NCI-H1105 (cell line): ENCODE results near the gene TMEM123.
A peak's percentile ranks its signal among the peaks of the same experiment; 100 is the strongest.

ENCODE experiments used
- DNase-seq: peaks from one replicate; lab custom pipeline; 2025; lab: John Stamatoyannopoulos, UW

The TMEM123 gene

DNA sequence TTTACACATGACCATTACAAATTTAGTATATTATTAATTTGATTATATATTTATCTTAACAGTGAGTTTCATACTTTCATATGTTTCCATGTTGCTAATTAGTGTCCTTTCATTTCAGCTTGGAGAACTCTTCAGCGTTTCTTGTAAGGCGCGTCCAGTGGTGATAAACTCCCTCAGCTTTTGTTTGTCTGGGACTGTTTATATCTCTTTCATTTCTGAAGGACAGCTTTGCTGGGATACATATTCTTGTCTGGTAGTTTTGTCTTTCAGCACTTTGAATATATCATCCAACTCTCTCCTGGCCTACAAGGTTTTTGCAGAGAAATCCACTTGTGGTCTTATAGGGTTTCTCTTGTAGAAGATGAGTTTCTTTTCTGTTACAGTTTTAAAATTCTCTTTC, 93.2 kb downstream of the TMEM123 start:
- DNase-seq, result no peak

DNA sequence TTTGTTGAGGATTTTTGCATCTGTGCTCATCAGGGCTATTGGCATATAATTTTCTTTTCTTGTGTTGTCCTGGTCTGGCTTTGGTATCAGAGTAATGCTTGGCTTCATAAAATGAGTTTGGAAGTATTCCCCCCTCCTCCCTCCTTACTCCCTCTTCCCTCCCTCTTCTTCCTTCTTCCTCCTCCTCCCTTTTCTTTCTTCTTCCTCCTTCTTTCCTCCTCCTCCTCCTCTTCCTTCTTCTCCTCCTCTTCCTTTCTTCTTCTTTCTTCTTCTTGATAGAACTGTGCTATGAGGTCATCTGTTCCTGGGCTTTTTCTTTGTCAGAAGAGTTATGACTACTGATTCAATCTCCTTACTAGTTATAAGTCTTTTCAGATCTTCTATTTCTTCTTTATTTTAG, 95.4 kb downstream of the TMEM123 start:
- DNase-seq, result no peak

DNA sequence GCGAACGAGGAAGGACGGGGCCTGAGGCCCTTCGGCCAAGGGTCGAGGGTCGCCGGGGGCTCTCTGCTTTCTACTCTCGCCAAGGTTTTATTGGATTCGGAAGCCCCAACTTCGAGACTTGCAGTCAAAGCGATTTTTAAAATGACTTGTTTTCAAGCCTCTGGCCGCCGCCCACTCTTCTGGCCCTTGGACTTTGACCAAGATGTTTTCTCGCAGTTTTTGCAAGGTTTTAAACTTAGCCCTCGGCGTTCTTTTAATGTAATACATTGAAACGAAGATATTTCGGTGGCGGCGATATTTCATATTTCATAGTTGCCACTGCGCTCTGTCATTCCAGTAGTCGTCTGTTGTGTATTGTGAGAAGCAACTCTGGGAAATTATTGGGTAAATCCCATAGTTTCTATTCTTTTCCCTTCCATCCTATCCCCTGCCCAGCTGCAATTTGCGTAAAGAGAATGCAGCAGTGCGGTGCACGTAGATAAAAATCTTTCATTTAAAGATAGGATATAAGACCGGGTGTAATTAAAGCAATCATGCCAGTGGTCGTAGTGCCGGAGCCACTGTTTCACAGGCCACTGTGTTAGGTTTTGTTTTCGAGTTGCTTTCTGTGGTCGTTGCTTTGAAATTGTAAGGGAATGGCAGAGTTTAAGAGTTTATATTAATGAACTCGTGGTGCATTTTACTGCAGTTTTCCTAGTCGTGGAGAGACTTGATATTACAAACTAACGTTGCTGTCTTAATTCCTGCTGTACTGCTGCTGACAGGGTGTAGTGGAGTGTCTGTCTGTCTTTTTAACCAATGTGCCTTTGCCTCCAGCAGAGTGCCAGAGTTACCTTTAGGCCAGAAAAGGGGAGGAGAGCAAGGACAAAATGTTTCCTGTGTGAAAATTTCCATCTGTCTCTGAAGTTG, 104.8 kb downstream of the TMEM123 start:
- DNase-seq, result no peak

DNA sequence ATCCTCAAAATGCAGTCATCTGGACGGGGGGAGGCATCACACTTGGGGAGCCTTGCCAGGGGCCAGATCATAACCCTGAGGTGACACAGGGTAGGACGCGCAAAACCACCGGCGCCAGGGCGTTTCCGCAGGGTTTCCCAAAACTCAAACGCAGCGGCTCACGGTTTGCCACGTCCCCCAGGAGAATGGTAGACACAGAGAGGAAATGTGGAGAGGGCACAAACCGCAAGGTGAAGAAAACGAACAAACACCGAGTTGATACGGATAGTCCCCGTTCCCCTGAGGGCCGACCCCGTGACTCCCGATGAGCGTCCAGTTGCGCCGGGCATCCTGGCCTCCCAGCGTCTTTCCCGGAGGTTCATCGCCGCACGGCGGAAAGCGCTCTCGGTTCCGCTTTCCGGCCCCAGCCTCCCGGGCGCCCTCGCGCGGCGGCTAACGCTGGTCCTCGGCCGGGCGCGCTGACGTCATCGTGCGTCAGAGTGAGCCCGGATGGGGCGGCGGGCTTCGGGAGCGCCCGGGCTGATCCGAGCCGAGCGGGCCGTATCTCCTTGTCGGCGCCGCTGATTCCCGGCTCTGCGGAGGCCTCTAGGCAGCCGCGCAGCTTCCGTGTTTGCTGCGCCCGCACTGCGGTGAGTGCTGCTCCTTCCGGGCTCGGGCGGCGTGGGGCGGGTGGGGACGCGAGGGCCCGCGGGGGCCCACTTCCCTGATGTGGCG, 105.7 kb downstream of the TMEM123 start, which contains the start of gene BIRC2:
BIRC2 (plus strand) TSS at position 467 of the 714 bp plus-strand sequence. CDS start 2,641 bp downstream, outside the sequence.
- peak; percentile 93 for DNase-seq

DNA sequence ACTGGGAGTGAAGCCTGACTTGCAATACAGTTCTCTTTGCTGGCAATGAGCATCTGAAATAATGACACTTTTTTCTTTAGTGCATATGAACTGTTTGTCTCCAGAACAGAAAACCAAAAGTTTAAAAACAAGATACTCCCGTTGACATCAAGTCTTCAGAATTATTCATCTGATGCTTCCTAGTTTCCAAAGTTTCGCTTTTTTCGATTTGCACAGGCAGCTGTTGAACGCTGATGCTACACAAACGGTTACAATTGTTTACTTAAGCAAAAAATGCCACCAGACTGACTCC, 106.2 kb downstream of the TMEM123 start:
- DNase-seq, result no peak
